Measurements from ENCODE around the gene SYTL3.

The SYTL3 gene

GRCh38 chr6:158737710-158738615 lies 88.1 kb downstream of the SYTL3 start:
- H3K4me3 ChIP-seq (ENCODE audit: low read depth, low read length), result no peak overlapping the region

DNA sequence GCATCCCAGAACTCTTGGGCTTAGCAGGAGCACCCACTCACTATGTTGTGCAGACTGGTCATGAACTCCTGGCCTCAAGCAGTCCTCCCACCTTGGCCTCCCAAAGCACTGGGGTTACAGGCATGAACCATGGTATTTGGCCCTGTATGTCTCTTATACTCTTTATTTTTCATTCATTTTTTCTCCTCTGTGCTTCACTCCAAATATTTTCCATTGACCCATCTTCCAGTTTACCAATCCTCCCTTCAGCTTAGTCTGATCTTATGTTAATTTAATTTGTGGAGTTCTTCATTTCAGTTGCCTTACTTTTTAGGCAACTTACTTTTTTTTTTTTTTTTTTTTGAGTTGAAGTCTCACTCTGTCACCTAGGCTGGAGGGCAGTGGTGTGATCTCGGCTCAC lies 89.8 kb downstream of the SYTL3 start:
- TF ChIP-seq CTCF (IDR thresholded peaks at IDR 0.05; ENCODE audit: borderline replicate concordance, insufficient read depth, low read depth, low read length), result no peak
- H3K4me3 ChIP-seq (ENCODE audit: low read depth, low read length), result no peak overlapping the region

More at GRCh38 chr6:158737710-158738615, 88.1 kb downstream of the SYTL3 start:
- TF ChIP-seq CTCF (IDR thresholded peaks at IDR 0.05; ENCODE audit: borderline replicate concordance, insufficient read depth, low read depth, low read length), result no peak

- no peak overlapping the region for H3K4me3 ChIP-seq (ENCODE audit: low read depth, low read length)
- no peak for TF ChIP-seq CTCF (IDR thresholded peaks at IDR 0.05; ENCODE audit: borderline replicate concordance, insufficient read depth, low read depth, low read length)
These were observed 93.3 kb downstream of the SYTL3 start for GRCh38 chr6:158743033-158743651.

GRCh38 chr6:158744986-158745430 lies 95.2 kb downstream of the SYTL3 start:
- no peak for TF ChIP-seq CTCF (IDR thresholded peaks at IDR 0.05; ENCODE audit: borderline replicate concordance, insufficient read depth, low read depth, low read length)
- H3K4me3 ChIP-seq (ENCODE audit: low read depth, low read length), result no peak overlapping the region

- TF ChIP-seq CTCF (IDR thresholded peaks at IDR 0.05; ENCODE audit: borderline replicate concordance, insufficient read depth, low read depth, low read length), result no peak
- no peak overlapping the region for H3K4me3 ChIP-seq (ENCODE audit: low read depth, low read length)
These were observed 101.4 kb downstream of the SYTL3 start for GRCh38 chr6:158751224-158751623.

DNA sequence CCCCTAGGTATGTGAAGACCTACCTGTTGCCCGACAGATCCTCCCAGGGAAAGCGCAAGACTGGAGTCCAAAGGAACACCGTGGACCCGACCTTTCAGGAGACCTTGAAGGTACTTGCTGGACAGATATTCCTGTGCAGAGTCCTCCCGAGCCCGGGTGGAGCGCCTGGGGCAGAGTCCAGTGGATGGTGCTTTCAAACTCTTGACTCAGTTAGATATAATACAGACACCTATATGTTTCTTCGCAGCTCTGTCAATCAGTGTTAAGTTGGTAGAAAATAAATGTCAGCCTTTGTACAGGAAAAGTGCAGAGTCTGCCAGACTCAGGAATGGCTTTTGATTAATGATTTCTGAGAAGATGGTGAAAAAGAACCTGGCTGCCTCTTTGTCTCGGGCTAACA lies 102.1 kb downstream of the SYTL3 start:
- TF ChIP-seq CTCF (IDR thresholded peaks at IDR 0.05; ENCODE audit: borderline replicate concordance, insufficient read depth, low read depth, low read length), result no peak
- no peak overlapping the region for H3K4me3 ChIP-seq (ENCODE audit: low read depth, low read length)

All from GM12875 (cell line).